Lower leg skin (tissue), 3 donors: Measurements from ENCODE around the gene SLC19A2.

ENCODE experiments used
- POLR2A ChIP-seq, 2 donors: fragments of 450-650 bp; IDR thresholded peaks; one replicate each; pipeline ENCODE4 v1.6.1; 2016 to 2017; ENCODE audit warnings: antibody characterized with exemption in 2 of 2, mild to moderate bottlenecking in 1 of 2, moderate library complexity in 1 of 2
- TF ChIP-seq, protein P1 (sequence below), 3 donors: fragments of 450-650 bp; IDR thresholded peaks; one replicate each; pipeline ENCODE4 v1.5.1; 2016; ENCODE audit warnings: antibody characterized with exemption in 3 of 3, mild to moderate bottlenecking in 3 of 3, moderate library complexity in 2 of 3

DNA sequence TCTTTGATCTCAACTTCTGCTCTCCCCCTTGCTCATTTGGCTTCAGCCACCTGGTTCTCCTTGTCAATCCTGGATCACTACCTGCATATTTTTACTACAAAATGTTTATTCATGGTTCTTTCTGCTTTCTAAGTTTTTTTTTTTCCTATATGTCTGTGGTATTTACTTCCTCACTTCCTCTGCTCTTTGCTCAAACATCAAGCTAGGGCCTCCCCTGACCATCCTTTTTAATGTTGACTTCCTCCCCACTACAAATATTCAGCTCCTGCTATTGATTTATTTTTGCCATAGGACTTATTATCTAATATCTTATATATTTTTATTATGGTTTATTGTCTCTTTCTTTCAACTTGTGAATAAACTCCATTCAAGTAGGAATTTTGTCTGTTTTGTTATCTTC is 14.1 kb upstream of the SLC19A2 start:
- TF ChIP-seq, protein P1, sequence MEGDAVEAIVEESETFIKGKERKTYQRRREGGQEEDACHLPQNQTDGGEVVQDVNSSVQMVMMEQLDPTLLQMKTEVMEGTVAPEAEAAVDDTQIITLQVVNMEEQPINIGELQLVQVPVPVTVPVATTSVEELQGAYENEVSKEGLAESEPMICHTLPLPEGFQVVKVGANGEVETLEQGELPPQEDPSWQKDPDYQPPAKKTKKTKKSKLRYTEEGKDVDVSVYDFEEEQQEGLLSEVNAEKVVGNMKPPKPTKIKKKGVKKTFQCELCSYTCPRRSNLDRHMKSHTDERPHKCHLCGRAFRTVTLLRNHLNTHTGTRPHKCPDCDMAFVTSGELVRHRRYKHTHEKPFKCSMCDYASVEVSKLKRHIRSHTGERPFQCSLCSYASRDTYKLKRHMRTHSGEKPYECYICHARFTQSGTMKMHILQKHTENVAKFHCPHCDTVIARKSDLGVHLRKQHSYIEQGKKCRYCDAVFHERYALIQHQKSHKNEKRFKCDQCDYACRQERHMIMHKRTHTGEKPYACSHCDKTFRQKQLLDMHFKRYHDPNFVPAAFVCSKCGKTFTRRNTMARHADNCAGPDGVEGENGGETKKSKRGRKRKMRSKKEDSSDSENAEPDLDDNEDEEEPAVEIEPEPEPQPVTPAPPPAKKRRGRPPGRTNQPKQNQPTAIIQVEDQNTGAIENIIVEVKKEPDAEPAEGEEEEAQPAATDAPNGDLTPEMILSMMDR (IDR thresholded peaks at IDR 0.05), result no peak
- no peak for TF ChIP-seq POLR2A (IDR thresholded peaks at IDR 0.05)
